ENCODE data around the gene LSM7. TPM values are rescaled to one million over a fixed set of nuclear protein-coding genes. Genes with fewer than 3 reads are reported as not detected.

Gene LSM7
- total RNA-seq, 1 donor from 2014 or later = 31.4 TPM

DNA sequence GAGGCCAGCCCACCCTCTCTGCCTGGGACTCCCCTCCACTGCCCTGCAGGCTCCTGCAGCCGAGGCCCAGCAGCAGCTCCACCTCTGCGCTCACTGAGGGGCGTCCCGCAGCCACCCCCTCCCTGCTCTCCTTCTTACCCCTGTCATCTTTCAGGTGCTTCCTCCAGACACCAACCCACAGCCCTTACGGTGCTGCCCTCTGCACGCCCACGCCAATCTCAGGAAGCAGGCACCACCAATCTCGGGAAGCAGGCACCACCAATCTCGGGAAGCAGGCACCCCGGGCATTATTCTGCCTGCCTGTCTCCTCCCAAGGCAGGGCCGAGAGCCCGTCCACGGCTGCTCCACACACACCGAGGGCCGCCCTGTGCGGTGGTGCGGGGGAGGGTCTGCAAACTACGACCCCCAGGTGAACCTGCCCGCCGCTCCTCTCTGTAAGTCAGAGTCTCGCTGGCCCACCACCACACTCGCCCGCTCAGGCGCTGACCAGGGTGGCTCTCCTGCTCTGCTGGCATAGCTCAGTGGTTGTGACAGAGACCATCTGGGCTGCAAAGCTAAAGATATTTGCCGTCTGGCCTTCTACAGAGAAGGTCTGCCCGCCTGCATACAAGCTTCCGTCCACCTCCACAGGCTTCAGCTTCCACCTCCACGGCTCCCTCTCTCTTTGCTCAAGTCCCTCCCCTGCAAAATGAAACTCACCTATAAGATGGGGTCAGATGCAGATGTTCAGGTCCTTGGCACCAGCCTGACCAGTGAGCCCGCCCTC is 2.9 kb downstream of the LSM7 start:
- Histone ChIP-seq H3K4me1 (peaks cover 2 to 27% of the 10 kb centered on the region in 2 donors), H3K36me3 (peaks cover 13 to 26% of the 10 kb centered on the region in 2 donors), H3K27ac (no peak overlapping the region), H3K9me3 (no peaks in the 10 kb centered on the region), H3K27me3 (no peaks in the 10 kb centered on the region), H3K4me3 (no peak overlapping the region)
- TF ChIP-seq, protein P1, sequence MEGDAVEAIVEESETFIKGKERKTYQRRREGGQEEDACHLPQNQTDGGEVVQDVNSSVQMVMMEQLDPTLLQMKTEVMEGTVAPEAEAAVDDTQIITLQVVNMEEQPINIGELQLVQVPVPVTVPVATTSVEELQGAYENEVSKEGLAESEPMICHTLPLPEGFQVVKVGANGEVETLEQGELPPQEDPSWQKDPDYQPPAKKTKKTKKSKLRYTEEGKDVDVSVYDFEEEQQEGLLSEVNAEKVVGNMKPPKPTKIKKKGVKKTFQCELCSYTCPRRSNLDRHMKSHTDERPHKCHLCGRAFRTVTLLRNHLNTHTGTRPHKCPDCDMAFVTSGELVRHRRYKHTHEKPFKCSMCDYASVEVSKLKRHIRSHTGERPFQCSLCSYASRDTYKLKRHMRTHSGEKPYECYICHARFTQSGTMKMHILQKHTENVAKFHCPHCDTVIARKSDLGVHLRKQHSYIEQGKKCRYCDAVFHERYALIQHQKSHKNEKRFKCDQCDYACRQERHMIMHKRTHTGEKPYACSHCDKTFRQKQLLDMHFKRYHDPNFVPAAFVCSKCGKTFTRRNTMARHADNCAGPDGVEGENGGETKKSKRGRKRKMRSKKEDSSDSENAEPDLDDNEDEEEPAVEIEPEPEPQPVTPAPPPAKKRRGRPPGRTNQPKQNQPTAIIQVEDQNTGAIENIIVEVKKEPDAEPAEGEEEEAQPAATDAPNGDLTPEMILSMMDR (IDR thresholded peaks at IDR 0.05) = no peak
- no peak for DNase-seq (ENCODE audit: low spot score in 2 of 2)
- intact Hi-C loops (cut with DNase I) = no loop called here

DNA sequence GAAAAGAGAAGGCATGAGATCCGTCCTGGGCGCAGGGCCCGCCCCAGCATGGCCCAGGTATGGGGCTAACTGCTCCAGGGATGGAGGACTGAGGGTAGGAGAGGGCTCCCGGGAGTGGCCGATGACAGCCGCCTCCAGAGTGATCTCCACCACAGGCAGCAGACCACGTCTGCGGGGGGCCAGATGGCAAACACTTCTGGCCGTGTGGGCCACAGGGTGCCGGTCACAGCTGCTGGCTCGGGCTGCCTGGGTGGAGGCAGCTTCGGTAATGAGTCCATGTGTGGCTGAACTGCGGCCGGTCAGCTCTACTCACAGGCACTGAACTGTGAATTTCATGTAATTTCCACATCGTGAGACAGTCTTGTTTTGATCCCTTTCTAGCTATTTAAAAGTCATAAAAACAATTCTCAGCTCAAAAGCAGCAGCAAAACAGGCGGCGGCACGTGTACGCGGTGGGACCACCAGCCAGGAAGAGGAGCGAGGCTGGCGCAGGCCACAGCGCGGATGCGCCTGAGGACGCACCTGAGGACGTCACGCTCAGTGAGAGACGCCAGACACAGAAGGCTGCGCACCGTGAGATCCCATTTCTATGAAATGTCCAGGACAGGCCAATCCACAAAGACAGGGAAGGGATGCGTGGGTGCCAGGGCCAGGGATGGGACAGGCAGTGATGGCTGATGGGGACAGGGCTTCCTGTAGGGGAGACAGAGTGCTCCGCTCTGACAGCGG is 4.0 kb downstream of the LSM7 start:
- no peak overlapping the region for H3K27ac ChIP-seq
- intact Hi-C loops (cut with DNase I) = no loop called here

DNA sequence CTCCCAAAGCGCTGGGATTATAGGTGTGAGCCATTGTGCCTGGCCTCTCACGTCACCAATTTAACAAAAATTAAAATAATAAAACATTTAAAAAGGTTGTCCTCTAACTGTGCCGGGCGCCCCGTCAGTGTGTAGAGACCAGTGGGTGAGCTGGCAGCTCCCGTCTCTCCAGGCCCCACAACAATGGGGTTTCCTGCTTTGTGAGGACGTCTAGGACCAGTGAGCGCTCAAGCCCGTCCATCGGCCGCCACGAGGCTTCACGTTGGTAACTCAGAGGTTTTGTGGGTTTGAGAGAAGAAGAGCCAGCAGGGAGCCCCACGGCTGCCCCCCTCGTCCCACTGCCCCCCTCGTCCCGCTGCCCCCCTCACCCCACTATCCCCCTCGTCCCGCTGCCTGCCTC is 4.7 kb downstream of the LSM7 start:
- H3K27me3 ChIP-seq = no peaks in the 10 kb centered on the region
- no peak overlapping the region for H3K4me3 ChIP-seq
- DNase-seq (ENCODE audit: low spot score in 2 of 2) = no peak
- intact Hi-C loops (cut with DNase I) = no loop called here
- TF ChIP-seq, protein P1 (IDR thresholded peaks at IDR 0.05) = no peak
- H3K4me1 ChIP-seq = peaks cover 0 to 12% of the 10 kb centered on the region in 2 donors
- peaks cover 13 to 26% of the 10 kb centered on the region in 2 donors for H3K36me3 ChIP-seq
- no peaks in the 10 kb centered on the region for H3K9me3 ChIP-seq
- H3K27ac ChIP-seq = no peak overlapping the region

More for the DNA sequence above, 4.0 kb downstream of the LSM7 start:
- TF ChIP-seq, protein P1 (IDR thresholded peaks at IDR 0.05) = no peak
- Histone ChIP-seq H3K4me3 (no peak overlapping the region), H3K9me3 (no peaks in the 10 kb centered on the region), H3K36me3 (peaks cover 13 to 26% of the 10 kb centered on the region in 2 donors), H3K27me3 (no peaks in the 10 kb centered on the region), H3K4me1 (peaks cover under 1 to 16% of the 10 kb centered on the region in 2 donors)
- DNase-seq (ENCODE audit: low spot score in 2 of 2) = no peak

DNA sequence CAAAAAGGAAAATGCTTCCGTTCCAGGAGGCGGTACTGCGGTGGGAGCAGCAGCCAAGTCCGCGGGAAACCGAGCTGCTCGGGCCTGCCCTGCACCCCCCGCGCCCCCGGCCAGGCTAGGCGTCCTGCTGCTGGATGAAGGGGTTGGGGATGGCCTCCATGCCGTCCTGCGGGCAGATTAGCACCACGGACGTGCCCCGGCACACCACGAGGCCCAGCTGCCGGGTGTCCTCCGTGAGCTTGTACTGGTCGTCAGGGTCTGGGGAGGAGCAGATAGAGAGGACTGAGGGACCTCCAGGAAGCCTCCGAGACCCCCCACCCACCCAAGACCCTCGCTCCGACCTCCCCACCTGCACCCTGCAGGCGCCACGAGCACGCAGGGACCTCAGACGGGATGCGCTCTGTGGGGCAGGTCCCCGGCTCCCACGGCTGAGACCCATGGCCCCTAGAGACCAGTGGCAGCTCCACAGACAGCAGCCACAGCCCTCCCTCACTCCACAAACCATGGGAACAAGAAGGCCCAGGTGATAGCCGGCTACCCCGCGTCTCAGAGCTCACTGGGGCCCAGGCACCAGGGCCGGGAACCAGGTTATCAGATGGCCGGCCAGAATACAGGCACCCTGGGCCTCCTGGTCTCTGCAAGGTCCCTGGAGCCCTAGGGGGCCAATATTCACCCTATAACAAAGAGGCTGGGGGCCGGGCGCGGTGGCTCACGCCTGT is 6.7 kb downstream of the LSM7 start:
- no peaks in the 10 kb centered on the region for H3K9me3 ChIP-seq
- H3K4me1 ChIP-seq = peaks cover 0 to under 1% of the 10 kb centered on the region in 2 donors
- no peaks in the 10 kb centered on the region for H3K27me3 ChIP-seq
- DNase-seq (ENCODE audit: low spot score in 2 of 2) = no peak
- intact Hi-C loops (cut with DNase I) = no loop called here
- H3K27ac ChIP-seq = no peak overlapping the region
- TF ChIP-seq, protein P1 (IDR thresholded peaks at IDR 0.05) = no peak
- peaks cover 13 to 26% of the 10 kb centered on the region in 2 donors for H3K36me3 ChIP-seq
- no peak overlapping the region for H3K4me3 ChIP-seq

DNA sequence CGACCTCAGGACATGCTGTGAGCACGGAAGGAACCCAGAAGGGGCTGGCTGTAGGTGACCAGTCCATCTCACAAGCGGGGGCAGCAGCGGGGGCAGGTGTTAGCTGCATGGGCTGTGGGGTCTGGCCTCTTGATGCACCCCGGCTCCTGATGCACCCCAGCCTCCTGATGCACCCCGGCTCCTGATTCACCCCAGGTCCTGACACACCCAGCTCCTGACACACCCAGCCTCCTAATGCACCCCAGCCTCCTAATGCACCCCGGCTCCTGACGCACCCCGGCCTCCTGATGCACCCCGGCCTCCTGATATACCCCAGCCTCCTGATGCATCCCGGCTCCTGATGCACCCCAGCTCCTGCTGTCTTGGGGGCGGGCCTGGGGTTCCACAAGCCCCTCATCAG is 7.4 kb downstream of the LSM7 start:
- Histone ChIP-seq H3K4me1 (no peaks in the 10 kb centered on the region), H3K9me3 (no peaks in the 10 kb centered on the region), H3K4me3 (no peak overlapping the region), H3K36me3 (peaks cover 13 to 26% of the 10 kb centered on the region in 2 donors), H3K27me3 (no peaks in the 10 kb centered on the region), H3K27ac (no peak overlapping the region)
- TF ChIP-seq, protein P1 (IDR thresholded peaks at IDR 0.05) = no peak
- intact Hi-C loops (cut with DNase I) = no loop called here
- no peak for DNase-seq (ENCODE audit: low spot score in 2 of 2)
